GM18520 (cell line): Measurements from ENCODE around the gene RPL15.

Experiments
- ATAC-seq: cut with Tn5 transposase; IDR thresholded peaks from one replicate; pipeline ENCODE4 v1.9.1; 2021; ENCODE audit not compliant: unreplicated experiment

RPL15 gene

DNA sequence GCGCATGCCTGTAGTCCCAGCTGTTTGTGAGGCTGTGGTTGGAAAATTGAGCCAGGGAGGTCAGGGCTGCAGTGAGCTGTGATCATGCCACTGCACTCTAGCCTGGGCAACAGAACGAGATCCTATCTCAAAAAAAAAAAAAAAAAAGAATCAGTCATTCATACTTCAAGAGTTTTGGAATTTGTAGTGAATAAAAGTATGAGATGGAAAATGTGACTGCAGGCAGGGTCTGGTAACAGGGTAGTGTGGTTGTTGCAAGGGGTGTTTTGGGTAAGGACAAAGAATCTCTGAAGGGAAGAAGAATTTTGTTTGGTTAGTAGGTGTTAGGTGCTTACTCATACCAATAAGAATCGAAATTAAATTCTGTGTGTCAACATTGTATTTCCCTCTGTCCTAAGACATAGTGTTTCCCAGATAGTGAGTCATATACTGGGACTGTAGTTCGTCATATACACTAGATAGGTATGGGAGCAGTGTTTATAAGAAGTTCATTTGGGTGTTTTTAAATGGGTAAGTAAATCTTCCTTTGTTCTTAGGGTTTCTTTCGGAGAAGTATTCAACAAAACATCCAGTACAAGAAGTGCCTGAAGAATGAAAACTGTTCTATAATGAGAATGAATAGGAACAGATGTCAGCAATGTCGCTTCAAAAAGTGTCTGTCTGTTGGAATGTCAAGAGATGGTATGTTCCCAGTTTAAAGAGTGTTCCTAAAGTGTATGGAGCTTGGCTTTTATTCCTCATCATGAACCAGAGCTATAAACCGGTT, 42.4 kb downstream of the RPL15 start:
- ATAC-seq, result peak; percentile 79

DNA sequence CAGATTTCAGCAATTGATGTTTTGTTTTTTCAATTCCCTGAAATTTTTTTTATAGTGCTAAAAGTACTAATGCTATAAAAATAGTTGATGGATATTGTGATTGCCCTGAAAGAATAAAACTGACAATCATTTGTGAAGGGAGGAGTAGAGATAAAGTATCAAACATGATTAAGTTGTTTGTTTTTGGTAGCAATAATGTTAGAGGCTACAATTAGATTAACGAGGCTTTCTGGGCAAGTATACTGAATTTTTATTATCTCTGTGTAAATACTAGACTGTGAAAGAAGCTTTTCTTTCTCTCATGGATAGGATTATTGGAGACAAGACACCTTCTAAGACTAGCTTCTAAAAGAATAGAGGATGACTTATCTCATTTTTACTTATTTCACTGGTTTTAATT, 43.7 kb downstream of the RPL15 start:
- no peak for ATAC-seq

DNA sequence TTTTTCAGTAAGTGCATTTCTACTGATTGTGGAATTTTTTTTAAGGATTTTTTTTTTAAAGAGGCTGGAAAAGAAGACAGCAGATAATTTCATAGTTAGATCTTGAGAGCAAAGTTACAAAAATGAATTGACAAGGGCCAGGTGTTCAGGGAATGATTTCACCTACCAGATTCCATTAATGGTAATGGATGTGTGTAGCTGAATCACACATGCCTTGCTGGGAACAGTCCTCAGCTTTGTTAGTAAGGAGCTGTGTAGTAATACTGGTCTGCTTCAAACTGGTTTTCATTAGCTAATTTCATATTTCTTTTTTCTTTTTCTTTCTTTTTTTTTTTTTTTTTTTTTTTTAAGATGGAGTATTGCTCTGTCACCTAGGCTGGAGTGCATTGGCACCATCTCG, 44.1 kb downstream of the RPL15 start:
- ATAC-seq, result no peak

DNA sequence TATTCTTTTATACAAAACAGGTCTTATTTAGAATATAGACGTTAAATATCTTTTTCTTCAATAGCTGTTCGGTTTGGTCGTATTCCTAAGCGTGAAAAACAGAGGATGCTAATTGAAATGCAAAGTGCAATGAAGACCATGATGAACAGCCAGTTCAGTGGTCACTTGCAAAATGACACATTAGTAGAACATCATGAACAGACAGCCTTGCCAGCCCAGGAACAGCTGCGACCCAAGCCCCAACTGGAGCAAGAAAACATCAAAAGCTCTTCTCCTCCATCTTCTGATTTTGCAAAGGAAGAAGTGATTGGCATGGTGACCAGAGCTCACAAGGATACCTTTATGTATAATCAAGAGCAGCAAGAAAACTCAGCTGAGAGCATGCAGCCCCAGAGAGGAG, 45.0 kb downstream of the RPL15 start:
- ATAC-seq, result no peak

DNA sequence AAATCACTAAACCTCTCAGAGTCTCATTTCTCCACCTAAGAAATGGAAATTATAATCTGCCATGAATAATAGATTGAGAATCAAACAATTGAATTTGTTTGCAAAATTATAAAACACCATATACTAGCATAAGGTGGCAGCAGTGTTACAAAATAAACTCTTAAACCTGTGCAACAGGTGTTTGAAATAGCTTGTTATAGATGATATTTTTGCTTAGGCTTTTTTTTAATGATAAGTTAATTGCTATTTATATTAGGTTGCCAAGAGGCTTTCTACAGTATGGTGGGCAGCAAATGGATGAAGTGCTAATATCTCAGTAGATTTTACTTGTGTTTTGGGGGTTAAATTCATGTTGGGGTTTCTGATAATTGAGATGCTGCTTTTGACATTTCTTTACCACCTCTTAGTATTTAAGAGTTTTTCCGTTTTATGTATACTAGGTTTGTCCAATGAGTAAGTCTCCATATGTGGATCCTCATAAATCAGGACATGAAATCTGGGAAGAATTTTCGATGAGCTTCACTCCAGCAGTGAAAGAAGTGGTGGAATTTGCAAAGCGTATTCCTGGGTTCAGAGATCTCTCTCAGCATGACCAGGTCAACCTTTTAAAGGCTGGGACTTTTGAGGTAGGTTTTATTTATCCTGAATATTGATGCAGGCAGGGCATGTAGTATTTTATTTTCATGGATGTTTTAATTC, 47.8 kb downstream of the RPL15 start:
- no peak for ATAC-seq

DNA sequence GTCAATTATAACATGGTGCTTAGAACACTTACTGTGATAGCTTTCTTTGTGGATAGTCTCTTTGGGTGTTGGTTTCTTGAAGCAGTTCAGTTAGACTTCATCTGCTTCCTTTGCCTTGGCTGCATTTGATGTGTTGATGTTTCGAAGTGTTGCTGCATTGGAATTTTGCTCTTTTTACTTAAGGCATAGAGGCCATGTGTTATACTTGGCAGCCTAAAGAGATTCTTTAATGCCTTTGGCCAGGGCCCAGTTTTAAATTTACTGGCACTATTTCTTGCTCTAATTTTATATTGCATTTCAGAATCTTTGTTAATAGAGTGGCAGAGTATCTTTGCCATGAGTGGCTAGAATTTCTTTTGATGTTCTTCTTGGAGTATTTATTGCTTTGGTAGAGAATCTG, 49.4 kb downstream of the RPL15 start:
- no peak for ATAC-seq

DNA sequence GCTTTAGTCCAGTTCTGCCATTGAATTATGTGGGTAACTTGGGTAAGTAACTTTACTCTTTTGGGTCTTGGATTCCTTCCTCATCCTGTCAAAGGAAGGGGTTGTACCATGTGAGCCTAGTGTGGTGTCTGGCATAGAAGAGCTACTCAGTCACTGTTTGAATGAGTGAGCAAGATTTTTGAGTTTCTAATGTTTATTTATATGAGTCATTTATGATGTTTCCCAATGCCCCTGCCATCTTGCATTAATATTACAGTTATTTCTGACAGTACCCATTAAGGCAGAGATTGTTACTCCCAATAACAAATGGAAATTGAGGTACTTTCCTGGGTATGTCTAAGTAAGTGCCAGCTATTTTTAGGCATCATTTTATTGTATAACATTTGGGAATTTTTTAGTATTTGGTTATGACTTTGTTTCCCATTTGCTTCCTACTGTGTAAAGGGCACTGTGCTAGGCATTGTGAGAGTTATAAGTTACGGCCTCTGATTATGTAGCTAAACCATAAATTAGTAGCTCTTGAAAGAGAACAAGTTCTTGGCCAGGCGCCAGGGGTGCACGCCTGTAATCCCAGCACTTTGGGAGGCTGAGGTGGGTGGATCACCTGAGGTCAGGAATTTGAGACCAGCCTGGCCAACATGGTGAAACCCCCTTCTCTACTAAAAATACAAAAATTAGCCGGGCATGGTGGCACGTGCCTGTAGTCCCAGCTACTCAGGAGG, 51.7 kb downstream of the RPL15 start:
- ATAC-seq, result no peak

DNA sequence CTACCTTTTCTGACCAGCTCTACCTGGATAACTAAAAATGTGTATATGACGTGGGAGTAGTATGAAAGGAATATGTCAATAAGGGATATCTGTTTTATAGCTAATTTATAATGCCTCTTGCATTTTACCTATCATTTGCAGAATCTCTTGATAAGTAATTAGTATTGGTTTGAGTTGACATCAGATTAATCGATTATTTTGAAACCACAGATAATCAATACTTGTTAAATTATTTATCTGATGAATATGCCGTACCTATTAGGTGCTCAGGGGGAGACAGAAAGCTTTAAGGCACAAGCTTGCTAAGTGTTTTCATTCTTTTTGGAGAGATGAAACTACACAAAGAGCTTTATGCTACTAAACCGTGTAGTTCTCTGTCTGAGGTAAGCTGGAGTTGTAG, 52.5 kb downstream of the RPL15 start:
- ATAC-seq, result no peak
